Colonic mucosa (tissue), 4 donors: ENCODE results near the gene ASIC3. TPM values are rescaled to one million over a fixed set of nuclear protein-coding genes. Genes with fewer than 3 reads are reported as not detected.

Source experiments
- DNase-seq: peaks from one replicate; pipeline ENCODE4 v3.0.0-alpha.2; 2020
- H3K27ac ChIP-seq: fragments of 200-600 bp; one replicate; pipeline ENCODE4 v1.8.0; 2021
- H3K27me3 ChIP-seq: fragments of 200-600 bp; one replicate; pipeline ENCODE4 v1.8.0; 2021
- H3K36me3 ChIP-seq: fragments of 200-600 bp; one replicate; pipeline ENCODE4 v1.8.0; 2021
- H3K4me1 ChIP-seq: fragments of 200-600 bp; one replicate; pipeline ENCODE4 v1.8.0; 2021; ENCODE audit warnings: mild to moderate bottlenecking
- H3K4me3 ChIP-seq: fragments of 200-600 bp; one replicate; pipeline ENCODE4 v1.8.0; 2021
- H3K9ac ChIP-seq, 2 donors: one replicate each; pipeline ENCODE4 v1.7.0; 2013; ENCODE audit warnings: control low read depth in 2 of 2, low read depth in 2 of 2, low read length in 2 of 2
- H3K9me3 ChIP-seq: fragments of 200-600 bp; one replicate; pipeline ENCODE4 v1.8.0; 2021
- intact Hi-C: fragments of 100-400 bp; cut with DNase I; formaldehyde crosslinking; loops from one replicate; pipeline ENCODE4 v1.14.1; 2022
- total RNA-seq, 2 donors: library from RNA; stranded (reverse); fragmentation: NEBNext Ultra II Directional in 1 of 2; extraction: Animal tissue kit (Norgen Biotek cat#: 25700) in 1 of 2; gene quantifications; one replicate each; pipeline ENCODE4 v1.2.1, GENCODE V29; 2021
- TF ChIP-seq, protein P1 (sequence below): fragments of 200-600 bp; IDR thresholded peaks from one replicate; pipeline ENCODE4 v1.8.0; 2022; ENCODE audit warnings: antibody characterized with exemption, mild to moderate bottlenecking
- donor health status: healthy.
- donor health status: DM: no; HTN: no; CAD: no.
- donor health status: DM: no; HTN: no; CAD: no.

Gene ASIC3
- total RNA-seq, 2 donors from 2014 or later: 1.0 to 2.2 TPM

DNA sequence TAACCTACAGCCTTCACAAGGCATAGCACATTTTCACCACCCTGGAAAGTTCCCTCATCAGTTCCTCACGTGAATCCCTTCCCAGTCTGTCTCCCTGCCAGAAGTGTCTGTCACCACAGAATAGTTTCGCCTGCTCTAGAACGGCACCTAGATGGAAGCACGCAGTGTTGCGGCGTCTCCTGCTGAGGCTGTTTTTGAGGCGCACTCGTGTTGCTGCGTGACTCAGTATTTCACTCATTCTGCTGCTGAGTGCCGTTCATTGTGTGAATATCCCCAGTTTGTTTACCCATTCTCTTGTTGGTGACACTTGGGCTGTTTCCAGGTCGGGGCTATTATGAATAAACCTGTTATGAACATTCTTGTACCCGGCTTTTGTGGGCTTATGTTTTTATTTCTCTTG lies 44.8 kb upstream of the ASIC3 start:
- no peaks in the 10 kb centered on the region for H3K9me3 ChIP-seq
- H3K4me1 ChIP-seq: no peaks in the 10 kb centered on the region
- intact Hi-C loops: no loop called here
- H3K27me3 ChIP-seq: no peaks in the 10 kb centered on the region
- H3K9ac ChIP-seq: no peak overlapping the region
- TF ChIP-seq, protein P1, sequence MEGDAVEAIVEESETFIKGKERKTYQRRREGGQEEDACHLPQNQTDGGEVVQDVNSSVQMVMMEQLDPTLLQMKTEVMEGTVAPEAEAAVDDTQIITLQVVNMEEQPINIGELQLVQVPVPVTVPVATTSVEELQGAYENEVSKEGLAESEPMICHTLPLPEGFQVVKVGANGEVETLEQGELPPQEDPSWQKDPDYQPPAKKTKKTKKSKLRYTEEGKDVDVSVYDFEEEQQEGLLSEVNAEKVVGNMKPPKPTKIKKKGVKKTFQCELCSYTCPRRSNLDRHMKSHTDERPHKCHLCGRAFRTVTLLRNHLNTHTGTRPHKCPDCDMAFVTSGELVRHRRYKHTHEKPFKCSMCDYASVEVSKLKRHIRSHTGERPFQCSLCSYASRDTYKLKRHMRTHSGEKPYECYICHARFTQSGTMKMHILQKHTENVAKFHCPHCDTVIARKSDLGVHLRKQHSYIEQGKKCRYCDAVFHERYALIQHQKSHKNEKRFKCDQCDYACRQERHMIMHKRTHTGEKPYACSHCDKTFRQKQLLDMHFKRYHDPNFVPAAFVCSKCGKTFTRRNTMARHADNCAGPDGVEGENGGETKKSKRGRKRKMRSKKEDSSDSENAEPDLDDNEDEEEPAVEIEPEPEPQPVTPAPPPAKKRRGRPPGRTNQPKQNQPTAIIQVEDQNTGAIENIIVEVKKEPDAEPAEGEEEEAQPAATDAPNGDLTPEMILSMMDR: no peak
- DNase-seq: no peak
- no peaks in the 10 kb centered on the region for H3K36me3 ChIP-seq
- no peak overlapping the region for H3K27ac ChIP-seq
- H3K4me3 ChIP-seq: no peak overlapping the region

DNA sequence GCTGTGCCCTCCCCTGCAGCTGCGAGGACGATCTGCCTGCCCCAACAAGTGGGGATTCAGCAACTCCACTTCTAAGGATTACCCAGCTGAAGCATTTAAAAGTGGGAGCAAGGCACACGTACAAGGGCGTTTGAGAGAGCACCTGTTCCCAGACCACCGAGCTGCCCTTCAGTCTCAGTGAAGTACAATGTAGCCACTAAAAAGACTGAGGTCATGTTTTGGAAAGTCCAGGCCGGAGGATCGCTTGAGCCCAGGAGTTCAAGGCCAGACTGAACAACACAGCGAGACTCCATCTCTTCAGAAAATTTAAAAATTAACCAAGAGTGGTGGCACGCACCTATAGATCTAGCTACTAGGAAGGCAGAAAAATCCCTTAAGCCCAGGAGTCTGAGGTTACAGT lies 42.8 kb upstream of the ASIC3 start:
- DNase-seq: no peak
- H3K36me3 ChIP-seq: no peaks in the 10 kb centered on the region

DNA sequence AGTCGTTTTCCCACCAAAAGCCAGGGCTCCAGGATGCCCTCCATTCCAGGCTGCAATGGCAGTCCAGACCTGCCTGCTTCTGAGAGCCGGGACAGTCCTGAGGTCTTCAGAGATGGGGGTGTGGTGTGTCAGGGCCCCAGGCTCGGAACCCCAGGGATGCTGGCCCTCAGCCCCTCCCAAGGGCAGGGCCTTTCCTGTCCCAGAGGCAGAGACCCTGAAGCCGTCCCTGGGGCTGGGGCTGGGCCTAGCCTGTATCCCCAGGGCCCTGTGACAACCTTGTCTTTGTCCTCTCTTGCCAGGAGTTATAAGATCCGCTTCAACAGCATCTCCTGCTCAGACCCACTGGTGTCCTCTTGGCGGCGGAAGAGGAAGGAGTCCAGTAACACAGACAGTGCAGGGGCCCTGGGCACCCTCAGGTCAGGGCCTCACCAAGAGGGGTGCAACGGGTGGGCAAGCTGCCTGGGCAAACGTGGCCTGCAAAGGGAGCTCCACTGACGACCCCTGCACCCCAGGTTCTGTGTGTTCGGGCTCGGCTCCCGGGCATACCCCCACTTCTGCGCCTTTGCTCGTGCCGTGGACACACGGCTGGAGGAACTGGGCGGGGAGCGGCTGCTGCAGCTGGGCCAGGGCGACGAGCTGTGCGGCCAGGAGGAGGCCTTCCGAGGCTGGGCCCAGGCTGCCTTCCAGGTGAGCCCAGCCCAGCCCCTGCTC lies 41.6 kb upstream of the ASIC3 start:
- Histone ChIP-seq H3K27me3 (no peaks in the 10 kb centered on the region), H3K9me3 (no peaks in the 10 kb centered on the region), H3K27ac (no peak overlapping the region), H3K9ac (no peak overlapping the region), H3K4me3 (no peak overlapping the region), H3K4me1 (no peaks in the 10 kb centered on the region), H3K36me3 (no peaks in the 10 kb centered on the region)
- intact Hi-C loops: no loop called here
- no peak for DNase-seq
- TF ChIP-seq, protein P1: no peak

More for the DNA sequence above, 42.8 kb upstream of the ASIC3 start:
- H3K4me1 ChIP-seq: no peaks in the 10 kb centered on the region
- H3K9ac ChIP-seq: no peak overlapping the region
- intact Hi-C loops: no loop called here
- H3K27me3 ChIP-seq: no peaks in the 10 kb centered on the region
- H3K9me3 ChIP-seq: no peaks in the 10 kb centered on the region
- H3K4me3 ChIP-seq: no peak overlapping the region
- TF ChIP-seq, protein P1: no peak
- H3K27ac ChIP-seq: no peak overlapping the region

DNA sequence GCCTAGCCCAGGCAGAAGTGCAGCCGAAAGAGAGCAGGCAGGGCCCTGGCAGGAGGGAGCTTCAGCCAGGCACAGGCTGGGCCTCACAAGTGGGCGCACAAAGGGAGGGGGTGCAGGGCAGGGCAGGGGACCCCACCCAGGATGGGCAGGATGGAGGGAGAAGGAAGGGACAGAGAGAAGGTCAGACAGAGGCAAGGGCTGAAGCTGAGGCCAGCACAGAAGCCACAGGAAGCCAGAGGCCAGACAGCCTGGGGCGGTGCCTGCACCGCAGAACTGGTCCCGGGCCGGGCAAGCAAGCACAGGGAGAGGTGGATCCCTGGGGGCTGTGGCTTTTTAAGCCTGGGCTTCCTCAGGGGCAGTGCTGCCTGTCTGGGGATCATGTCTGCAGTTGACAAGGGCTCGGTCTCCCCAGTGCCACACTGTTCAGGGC lies 40.8 kb upstream of the ASIC3 start:
- intact Hi-C loops: no loop called here

DNA sequence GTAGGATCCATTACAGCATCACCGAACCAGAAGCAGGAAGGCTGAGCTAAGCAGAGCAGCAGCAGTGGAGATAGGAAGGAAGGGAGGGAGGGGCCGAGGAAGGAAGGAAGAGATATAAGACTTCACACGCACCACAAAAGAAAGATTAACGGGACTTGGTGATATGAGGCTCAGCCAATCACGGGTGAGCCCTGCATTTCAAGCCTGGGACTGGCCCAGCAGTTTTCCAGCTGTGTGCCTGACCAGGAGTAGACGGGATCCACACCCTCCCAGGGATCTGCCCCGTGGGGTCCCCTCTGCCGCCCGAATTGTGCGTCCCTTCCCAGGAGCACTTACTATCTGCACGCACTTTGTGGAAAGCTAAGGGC lies 40.2 kb upstream of the ASIC3 start:
- no peak for DNase-seq
- no peak overlapping the region for H3K27ac ChIP-seq

More for the DNA sequence above, 40.8 kb upstream of the ASIC3 start:
- H3K4me1 ChIP-seq: no peaks in the 10 kb centered on the region
- no peak for DNase-seq
- no peak overlapping the region for H3K27ac ChIP-seq
- TF ChIP-seq, protein P1: no peak
- H3K9me3 ChIP-seq: no peaks in the 10 kb centered on the region
- no peaks in the 10 kb centered on the region for H3K27me3 ChIP-seq
- H3K9ac ChIP-seq: no peak overlapping the region
- H3K36me3 ChIP-seq: no peaks in the 10 kb centered on the region
- no peak overlapping the region for H3K4me3 ChIP-seq

More for the DNA sequence above, 40.2 kb upstream of the ASIC3 start:
- peak overlapping the region in 1 of 2 donors; percentile 21 for H3K9ac ChIP-seq
- TF ChIP-seq, protein P1: no peak
- H3K4me3 ChIP-seq: no peak overlapping the region
- intact Hi-C loops: no loop called here
- no peaks in the 10 kb centered on the region for H3K27me3 ChIP-seq
- H3K4me1 ChIP-seq: no peaks in the 10 kb centered on the region
- no peaks in the 10 kb centered on the region for H3K9me3 ChIP-seq
- no peaks in the 10 kb centered on the region for H3K36me3 ChIP-seq
